Measurements from ENCODE around the gene CYP20A1.
"Not testable (repeated sequence)": the region's sequence is repeated elsewhere in the genome, so short reads cannot be mapped to it uniquely, and the experiment has no call there.

GRCh38 chr2:203190547-203190946, 48.3 kb upstream of the CYP20A1 start:
- not testable (repeated sequence) for TF ChIP-seq CTCF (IDR thresholded peaks at IDR 0.05; ENCODE audit: low read depth, low read length, poor library complexity, severe bottlenecking); EZH2phosphoT487 (IDR thresholded peaks at IDR 0.05; ENCODE audit: borderline replicate concordance, low read length)
